Endothelial cell of umbilical vein (primary cell): ENCODE results near the gene TNRC6B.

ENCODE experiments used
- EZH2 ChIP-seq: IDR thresholded peaks from 2 replicates; pipeline ENCODE4 v1.6.1; 2012; ENCODE audit warnings: borderline replicate concordance, low read depth, mild to moderate bottlenecking, moderate library complexity, low read length, inconsistent platforms; ENCODE audit not compliant: severe bottlenecking
- POLR2A ChIP-seq: IDR thresholded peaks from 2 replicates; pipeline ENCODE4 v1.6.1; 2012; ENCODE audit warnings: low read depth, mild to moderate bottlenecking, control low read depth, low read length
- TF ChIP-seq, protein P1 (sequence below), 2 donors: IDR thresholded peaks; 1 replicate in 1 of 2; 2 replicates in 1 of 2; pipeline ENCODE4 v1.5.1; 2011; ENCODE audit warnings: low read length in 2 of 2, mild to moderate bottlenecking in 2 of 2, moderate library complexity in 2 of 2, control low read depth in 1 of 2, inconsistent platforms in 1 of 2, low read depth in 1 of 2; ENCODE audit not compliant: insufficient read depth in 1 of 2; ENCODE audit errors: extremely low read depth in 1 of 2

DNA sequence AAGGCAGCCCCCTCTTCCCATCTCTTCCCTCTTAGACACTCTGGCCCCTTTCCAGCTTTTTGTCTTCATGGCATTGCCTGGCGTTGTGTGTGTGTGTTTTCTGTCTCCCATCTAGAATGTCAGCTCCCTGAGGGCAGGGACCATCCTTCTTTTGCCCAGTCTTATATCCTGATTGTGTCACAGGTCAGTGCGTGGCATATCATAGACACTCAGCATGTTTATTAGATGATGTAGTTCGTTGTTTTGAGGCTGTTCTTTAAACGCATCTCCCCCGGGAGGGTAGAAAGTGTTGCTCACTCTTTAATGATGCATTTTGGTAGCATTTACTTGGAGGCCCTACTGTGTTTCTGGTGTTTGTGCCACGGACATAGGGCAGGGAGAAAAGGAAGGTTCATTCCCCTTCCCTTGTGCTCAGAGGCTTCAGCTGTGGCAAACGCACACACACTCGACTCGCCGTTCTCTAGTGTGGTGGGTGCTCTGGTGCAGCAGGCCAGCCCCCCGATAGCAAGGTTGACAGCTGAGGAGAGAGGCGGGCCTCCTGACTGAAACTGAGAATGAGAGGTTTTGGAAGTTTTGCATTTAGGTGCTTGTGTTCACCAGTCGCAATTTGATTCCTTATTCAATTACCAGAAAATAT, 60.2 kb downstream of the TNRC6B start:
- TF ChIP-seq, protein P1, sequence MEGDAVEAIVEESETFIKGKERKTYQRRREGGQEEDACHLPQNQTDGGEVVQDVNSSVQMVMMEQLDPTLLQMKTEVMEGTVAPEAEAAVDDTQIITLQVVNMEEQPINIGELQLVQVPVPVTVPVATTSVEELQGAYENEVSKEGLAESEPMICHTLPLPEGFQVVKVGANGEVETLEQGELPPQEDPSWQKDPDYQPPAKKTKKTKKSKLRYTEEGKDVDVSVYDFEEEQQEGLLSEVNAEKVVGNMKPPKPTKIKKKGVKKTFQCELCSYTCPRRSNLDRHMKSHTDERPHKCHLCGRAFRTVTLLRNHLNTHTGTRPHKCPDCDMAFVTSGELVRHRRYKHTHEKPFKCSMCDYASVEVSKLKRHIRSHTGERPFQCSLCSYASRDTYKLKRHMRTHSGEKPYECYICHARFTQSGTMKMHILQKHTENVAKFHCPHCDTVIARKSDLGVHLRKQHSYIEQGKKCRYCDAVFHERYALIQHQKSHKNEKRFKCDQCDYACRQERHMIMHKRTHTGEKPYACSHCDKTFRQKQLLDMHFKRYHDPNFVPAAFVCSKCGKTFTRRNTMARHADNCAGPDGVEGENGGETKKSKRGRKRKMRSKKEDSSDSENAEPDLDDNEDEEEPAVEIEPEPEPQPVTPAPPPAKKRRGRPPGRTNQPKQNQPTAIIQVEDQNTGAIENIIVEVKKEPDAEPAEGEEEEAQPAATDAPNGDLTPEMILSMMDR (IDR thresholded peaks at IDR 0.05; ENCODE audit: extremely low read depth in 1 of 2, insufficient read depth in 1 of 2, low read depth in 1 of 2, low read length in 2 of 2): no peak
- TF ChIP-seq POLR2A: no peak
- no peak for TF ChIP-seq EZH2
